G401 (cell line): ENCODE data around the gene CACTIN. TPM values are rescaled to one million over a fixed set of nuclear protein-coding genes. Genes with fewer than 3 reads are reported as not detected.
"Not testable (repeated sequence)": the region's sequence is repeated elsewhere in the genome, so short reads cannot be mapped to it uniquely, and the experiment has no call there.

ENCODE experiments used
- DNase-seq: peaks from one replicate; pipeline ENCODE4 v3.0.0-alpha.2; 2015; ENCODE audit warnings: low spot score
- in situ Hi-C: cut with HindIII; loops from 2 replicates; pipeline ENCODE4 v1.10.0; 2016; ENCODE audit warnings: low sequenced_read_pairs, mixed read lengths
- total RNA-seq: library from RNA; depleted of rRNA; stranded (reverse); fragments of >200 nt; shearing (Covaris generic); gene quantifications from 2 replicates; pipeline ENCODE4 v1.2.3, GENCODE V29; 2014; rRNA removed

CACTIN gene
- total RNA-seq, 1 experiment from 2014 or later, result 43.3 TPM

GRCh38 chr19:3577723-3578344, 48.8 kb downstream of the CACTIN start:
- DNase-seq, result no peak
- in situ Hi-C loops, result loop anchor here (5.0 kb wide), 1 partner anchor 44 kb away; no protein-coding TSS in a partner anchor

GRCh38 chr19:3576696-3577443, 49.7 kb downstream of the CACTIN start:
- DNase-seq, result no peak
- in situ Hi-C loops, result loop anchor here (5.0 kb wide), 1 partner anchor 45 kb away; no protein-coding TSS in a partner anchor

- no peak for DNase-seq
- in situ Hi-C loops, result loop anchor here (5.0 kb wide), 1 partner anchor 46 kb away; no protein-coding TSS in a partner anchor
Observed at GRCh38 chr19:3575949-3576673, 50.5 kb downstream of the CACTIN start.

GRCh38 chr19:3575260-3575741, 51.3 kb downstream of the CACTIN start:
- peak; percentile 57 for DNase-seq
- in situ Hi-C loops, result loop anchor here (5.0 kb wide), 1 partner anchor 47 kb away; no protein-coding TSS in a partner anchor

- in situ Hi-C loops, result no loop called here
- peak; percentile 67 for DNase-seq
Observed at GRCh38 chr19:3573858-3574637, 52.5 kb downstream of the CACTIN start.

- DNase-seq, result no peak
- in situ Hi-C loops, result no loop called here
Observed at GRCh38 chr19:3573162-3573857, 53.3 kb downstream of the CACTIN start.

- DNase-seq, result no peak
- in situ Hi-C loops, result no loop called here
Observed at GRCh38 chr19:3572855-3573161, 53.8 kb downstream of the CACTIN start, which contains the start of gene HMG20B. Gene HMG20B (plus strand): TSS chr19:3572944. CDS start chr19:3573310, 366 bp downstream.

GRCh38 chr19:3572132-3572854, 54.3 kb downstream of the CACTIN start:
- DNase-seq, result peak; percentile 98
- in situ Hi-C loops, result no loop called here

- no peak for DNase-seq
- in situ Hi-C loops, result no loop called here
Observed at GRCh38 chr19:3570606-3571011, 56.0 kb downstream of the CACTIN start.

GRCh38 chr19:3570042-3570441, 56.5 kb downstream of the CACTIN start:
- in situ Hi-C loops, DNase-seq: not testable (repeated sequence)

- no peak for DNase-seq
- in situ Hi-C loops, result no loop called here
Observed at GRCh38 chr19:3565139-3565538, 61.5 kb downstream of the CACTIN start.

- in situ Hi-C loops, result no loop called here
- DNase-seq, result no peak
Observed at GRCh38 chr19:3563709-3564524, 62.7 kb downstream of the CACTIN start.

Other genes starting within 250 kb of the CACTIN start
- 0.24 TPM in 1 of 2 replicates, not detected in the other for gene SMIM24, start 146.3 kb downstream of the CACTIN start, total RNA-seq
- not detected in 2 replicates for gene SMIM44, start 143.3 kb downstream of the CACTIN start, total RNA-seq
- gene DOHH, start 126.1 kb downstream of the CACTIN start, total RNA-seq, result 53.9 and 64.8 TPM in 2 replicates
- gene FZR1, start 120.5 kb downstream of the CACTIN start, total RNA-seq, result 76.0 and 81.3 TPM in 2 replicates
- gene TEKTIP1, start 87.6 kb downstream of the CACTIN start, total RNA-seq, result not detected in 2 replicates
- gene MFSD12, start 69.2 kb downstream of the CACTIN start, total RNA-seq, result 128 and 151 TPM in 2 replicates
- gene HMG20B, start 53.8 kb downstream of the CACTIN start, total RNA-seq, result 131 and 174 TPM in 2 replicates
- not detected in 2 replicates for gene GIPC3, start 41.3 kb downstream of the CACTIN start, total RNA-seq
- gene TBXA2R, start 19.9 kb downstream of the CACTIN start, total RNA-seq, result 7.7 and 9.7 TPM in 2 replicates
- 5.3 and 13.0 TPM in 2 replicates for gene PIP5K1C, start 73.7 kb upstream of the CACTIN start, total RNA-seq
- gene TJP3, start 81.6 kb upstream of the CACTIN start, total RNA-seq, result 12.4 and 15.1 TPM in 2 replicates
- 18.2 and 27.1 TPM in 2 replicates for gene APBA3, start 134.9 kb upstream of the CACTIN start, total RNA-seq
- 60.7 and 66.3 TPM in 2 replicates for gene MRPL54, start 135.9 kb upstream of the CACTIN start, total RNA-seq
- 0.37 TPM in 1 of 2 replicates, not detected in the other for gene RAX2, start 145.4 kb upstream of the CACTIN start, total RNA-seq
- 18.5 and 31.4 TPM in 2 replicates for gene MATK, start 159.6 kb upstream of the CACTIN start, total RNA-seq
- gene ZFR2, start 242.2 kb upstream of the CACTIN start, total RNA-seq, result 22.5 and 49.8 TPM in 2 replicates